Endodermal cell (in vitro differentiated cells): ENCODE results near the gene ZNF587. TPM values are rescaled to one million over a fixed set of nuclear protein-coding genes. Genes with fewer than 3 reads are reported as not detected.
"Not testable (repeated sequence)": the region's sequence is repeated elsewhere in the genome, so short reads cannot be mapped to it uniquely, and the experiment has no call there.

Experiments
- DNase-seq: peaks from one replicate; pipeline ENCODE4 v3.0.0-alpha.2; 2017
- H3K27ac ChIP-seq: 2 replicates; pipeline ENCODE4 v1.5.1; 2013; ENCODE audit warnings: mild to moderate bottlenecking, low read depth, low read length, moderate library complexity
- H3K27me3 ChIP-seq: 2 replicates; pipeline ENCODE4 v1.6.1; 2013; ENCODE audit warnings: mild to moderate bottlenecking, low read length, moderate library complexity; ENCODE audit not compliant: insufficient read depth, control insufficient read depth, poor library complexity, severe bottlenecking
- H3K36me3 ChIP-seq: 2 replicates; pipeline ENCODE4 v1.7.0; 2013; ENCODE audit warnings: mild to moderate bottlenecking, low read length, moderate library complexity; ENCODE audit not compliant: control insufficient read depth, insufficient read depth
- H3K4me1 ChIP-seq: one replicate; pipeline ENCODE4 v1.7.0; 2013; ENCODE audit warnings: low read length; ENCODE audit not compliant: control insufficient read depth, insufficient read depth
- H3K4me3 ChIP-seq: 2 replicates; pipeline ENCODE4 v1.5.1; 2013; ENCODE audit warnings: mild to moderate bottlenecking, low read length, moderate library complexity
- H3K9ac ChIP-seq: 2 replicates; pipeline ENCODE4 v1.6.1; 2013; ENCODE audit warnings: mild to moderate bottlenecking, low read length, moderate library complexity; ENCODE audit not compliant: poor library complexity, severe bottlenecking; ENCODE audit errors: extremely low read depth
- H3K9me3 ChIP-seq: 2 replicates; pipeline ENCODE4 v1.6.1; 2013; ENCODE audit warnings: mild to moderate bottlenecking, low read length, moderate library complexity; ENCODE audit not compliant: control insufficient read depth
- H3K27ac Mint-ChIP-seq: 2 replicates; pipeline ENCODE4 v1.8.0; 2020; ENCODE audit warnings: mixed read lengths
- H3K27me3 Mint-ChIP-seq: 2 replicates; pipeline ENCODE4 v1.8.0; 2021; ENCODE audit warnings: mild to moderate bottlenecking, mixed read lengths; ENCODE audit not compliant: insufficient read depth
- H3K36me3 Mint-ChIP-seq: 2 replicates; pipeline ENCODE4 v1.8.0; 2020; ENCODE audit warnings: low read depth, mixed read lengths
- H3K4me1 Mint-ChIP-seq: 2 replicates; pipeline ENCODE4 v1.8.0; 2020; ENCODE audit warnings: mixed read lengths
- H3K4me3 Mint-ChIP-seq: 2 replicates; pipeline ENCODE4 v1.8.0; 2020; ENCODE audit warnings: mild to moderate bottlenecking, moderate library complexity, mixed read lengths
- H3K9me3 Mint-ChIP-seq: 2 replicates; pipeline ENCODE4 v1.8.0; 2020; ENCODE audit warnings: mild to moderate bottlenecking, mixed read lengths
- WGBS, 2 experiments: methylation state at CpG; one replicate each; pipeline versions ENCODE4 v1.1.5 to v1.1.7; 2013; ENCODE audit warnings: missing lambda C conversion rate in 2 of 2, mixed read lengths in 1 of 2; ENCODE audit not compliant: insufficient coverage in 1 of 2, insufficient read length in 1 of 2; 5-methylcytosine and 5-hydroxymethylcytosine counted together
- total RNA-seq, 2 donors: library from RNA; stranded (reverse); fragmentation: NEBNext Ultra II Directional in 1 of 2; extraction: Animal tissue kit (Norgen Biotek cat#: 25700) in 1 of 2; gene quantifications; 2 replicates in 1 of 2; 3 replicates in 1 of 2; pipeline ENCODE4 v1.2.1, GENCODE V29; 2021
- TF ChIP-seq, protein P1 (sequence below): fragments of 200-600 bp; sonication (generic); conservative IDR thresholded peaks from 2 replicates; pipeline ENCODE4 v1.5.0; 2021; ENCODE audit warnings: antibody characterized with exemption, mild to moderate bottlenecking

Gene ZNF587
- total RNA-seq, 2 donors from 2014 or later = 64.1 to 98.1 TPM

DNA sequence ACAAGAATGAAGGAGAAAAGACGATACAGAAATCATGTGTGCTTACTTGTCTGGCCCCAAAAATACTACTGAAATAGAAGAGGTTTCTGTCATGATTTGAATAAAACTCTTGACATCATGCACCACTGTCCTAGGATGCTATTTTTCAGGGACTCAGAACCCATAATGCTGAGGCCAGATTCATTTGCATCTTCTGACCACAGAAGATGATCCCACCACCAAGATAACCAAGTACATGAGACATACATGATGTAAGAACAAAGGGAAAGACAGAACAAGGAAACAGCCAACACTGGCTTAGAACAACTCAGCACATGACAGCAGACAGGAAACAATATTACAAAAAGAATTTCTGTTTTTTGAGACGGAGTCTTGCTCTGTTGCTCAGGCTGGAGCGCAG is 37.4 kb upstream of the ZNF587 start:
- 89 to 92% methylated on average over 3 of the region's 3 CpGs for WGBS, 2 experiments
- Mint-ChIP-seq H3K4me3 (no peak overlapping the region), H3K4me1 (peaks cover 38% of the 10 kb centered on the region), H3K9me3 (peaks cover 6% of the 10 kb centered on the region), H3K27me3 (no peaks in the 10 kb centered on the region), H3K27ac (no peak overlapping the region), H3K36me3 (peaks cover 48% of the 10 kb centered on the region)
- H3K27ac ChIP-seq = no peak overlapping the region
- H3K4me1 ChIP-seq = peaks cover 8% of the 10 kb centered on the region
- TF ChIP-seq, protein P1, sequence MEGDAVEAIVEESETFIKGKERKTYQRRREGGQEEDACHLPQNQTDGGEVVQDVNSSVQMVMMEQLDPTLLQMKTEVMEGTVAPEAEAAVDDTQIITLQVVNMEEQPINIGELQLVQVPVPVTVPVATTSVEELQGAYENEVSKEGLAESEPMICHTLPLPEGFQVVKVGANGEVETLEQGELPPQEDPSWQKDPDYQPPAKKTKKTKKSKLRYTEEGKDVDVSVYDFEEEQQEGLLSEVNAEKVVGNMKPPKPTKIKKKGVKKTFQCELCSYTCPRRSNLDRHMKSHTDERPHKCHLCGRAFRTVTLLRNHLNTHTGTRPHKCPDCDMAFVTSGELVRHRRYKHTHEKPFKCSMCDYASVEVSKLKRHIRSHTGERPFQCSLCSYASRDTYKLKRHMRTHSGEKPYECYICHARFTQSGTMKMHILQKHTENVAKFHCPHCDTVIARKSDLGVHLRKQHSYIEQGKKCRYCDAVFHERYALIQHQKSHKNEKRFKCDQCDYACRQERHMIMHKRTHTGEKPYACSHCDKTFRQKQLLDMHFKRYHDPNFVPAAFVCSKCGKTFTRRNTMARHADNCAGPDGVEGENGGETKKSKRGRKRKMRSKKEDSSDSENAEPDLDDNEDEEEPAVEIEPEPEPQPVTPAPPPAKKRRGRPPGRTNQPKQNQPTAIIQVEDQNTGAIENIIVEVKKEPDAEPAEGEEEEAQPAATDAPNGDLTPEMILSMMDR = no peak
- H3K9me3 ChIP-seq = no peaks in the 10 kb centered on the region
- H3K9ac ChIP-seq = no peak overlapping the region
- no peak for DNase-seq
- peak overlapping the region; percentile 96 for H3K4me3 ChIP-seq
- peaks cover 45% of the 10 kb centered on the region for H3K36me3 ChIP-seq
- H3K27me3 ChIP-seq = no peaks in the 10 kb centered on the region

GRCh38 chr19:57812975-57813820 is 36.5 kb upstream of the ZNF587 start:
- Mint-ChIP-seq H3K36me3 (peaks cover 40% of the 10 kb centered on the region), H3K4me1 (peaks cover 41% of the 10 kb centered on the region), H3K4me3 (peak overlapping the region; percentile 95)
- Histone ChIP-seq H3K36me3 (peaks cover 35% of the 10 kb centered on the region), H3K4me3 (peak overlapping the region; percentile 96), H3K4me1 (peaks cover 10% of the 10 kb centered on the region)
- H3K9me3 ChIP-seq, H3K27ac ChIP-seq, H3K9me3 Mint-ChIP-seq, H3K9ac ChIP-seq, H3K27ac Mint-ChIP-seq, DNase-seq, H3K27me3 ChIP-seq, H3K27me3 Mint-ChIP-seq: not testable (repeated sequence)
- 90 to 92% methylated on average over 4 to 10 of the region's 13 CpGs for WGBS, 2 experiments

- Histone ChIP-seq H3K36me3 (peaks cover 28% of the 10 kb centered on the region), H3K27ac (no peak overlapping the region), H3K4me3 (peak overlapping the region; percentile 96), H3K9ac (peak overlapping the region; percentile 88), H3K9me3 (no peaks in the 10 kb centered on the region), H3K27me3 (no peaks in the 10 kb centered on the region), H3K4me1 (peaks cover 14% of the 10 kb centered on the region)
- TF ChIP-seq, protein P1 = no peak
- Mint-ChIP-seq H3K27ac (peak overlapping the region; percentile 95), H3K9me3 (no peaks in the 10 kb centered on the region), H3K4me1 (peaks cover 45% of the 10 kb centered on the region), H3K27me3 (no peaks in the 10 kb centered on the region), H3K36me3 (peaks cover 33% of the 10 kb centered on the region), H3K4me3 (peak overlapping the region; percentile 95)
- 23 to 32% methylated on average over 9 to 13 of the region's 13 CpGs for WGBS, 2 experiments
- DNase-seq = no peak
Observed at GRCh38 chr19:57813919-57814504, 35.6 kb upstream of the ZNF587 start.
